Tibial nerve (tissue), 3 donors: ENCODE data around the gene FERMT3.

ENCODE experiments used
- POLR2A ChIP-seq, 2 donors: fragments of 450-650 bp; IDR thresholded peaks; one replicate each; pipeline ENCODE4 v1.6.1; 2017; ENCODE audit warnings: antibody characterized with exemption in 2 of 2, mild to moderate bottlenecking in 2 of 2, moderate library complexity in 2 of 2
- TF ChIP-seq, protein P1 (sequence below), 5 experiments: fragments of 200-600 bp in 3 of 5; fragments of 450-650 bp in 2 of 5; sonication (generic) in 3 of 5; IDR thresholded peaks; one replicate each; pipeline ENCODE4 v1.5.1; 2016 to 2019; ENCODE audit warnings: antibody characterized with exemption in 5 of 5, mild to moderate bottlenecking in 3 of 5, moderate library complexity in 2 of 5

GRCh38 chr11:64252003-64252872 is 45.7 kb downstream of the FERMT3 start:
- no peak for TF ChIP-seq POLR2A (IDR thresholded peaks at IDR 0.05)
- TF ChIP-seq, protein P1, sequence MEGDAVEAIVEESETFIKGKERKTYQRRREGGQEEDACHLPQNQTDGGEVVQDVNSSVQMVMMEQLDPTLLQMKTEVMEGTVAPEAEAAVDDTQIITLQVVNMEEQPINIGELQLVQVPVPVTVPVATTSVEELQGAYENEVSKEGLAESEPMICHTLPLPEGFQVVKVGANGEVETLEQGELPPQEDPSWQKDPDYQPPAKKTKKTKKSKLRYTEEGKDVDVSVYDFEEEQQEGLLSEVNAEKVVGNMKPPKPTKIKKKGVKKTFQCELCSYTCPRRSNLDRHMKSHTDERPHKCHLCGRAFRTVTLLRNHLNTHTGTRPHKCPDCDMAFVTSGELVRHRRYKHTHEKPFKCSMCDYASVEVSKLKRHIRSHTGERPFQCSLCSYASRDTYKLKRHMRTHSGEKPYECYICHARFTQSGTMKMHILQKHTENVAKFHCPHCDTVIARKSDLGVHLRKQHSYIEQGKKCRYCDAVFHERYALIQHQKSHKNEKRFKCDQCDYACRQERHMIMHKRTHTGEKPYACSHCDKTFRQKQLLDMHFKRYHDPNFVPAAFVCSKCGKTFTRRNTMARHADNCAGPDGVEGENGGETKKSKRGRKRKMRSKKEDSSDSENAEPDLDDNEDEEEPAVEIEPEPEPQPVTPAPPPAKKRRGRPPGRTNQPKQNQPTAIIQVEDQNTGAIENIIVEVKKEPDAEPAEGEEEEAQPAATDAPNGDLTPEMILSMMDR (IDR thresholded peaks at IDR 0.05), result peak; percentile 14 to 42 (median 23)
